K562 (cell line): Measurements from ENCODE around the gene LRRC74B. TPM values are rescaled to one million over a fixed set of nuclear protein-coding genes. Genes with fewer than 3 reads are reported as not detected.

Experiments
- HDAC3 ChIP-seq: fragments of 450-650 bp; IDR thresholded peaks from 2 replicates; pipeline ENCODE4 v1.6.1; 2018; ENCODE audit warnings: borderline replicate concordance, mild to moderate bottlenecking, moderate library complexity; ENCODE audit not compliant: partially characterized antibody
- HMGXB4 ChIP-seq: sonication (generic); formaldehyde crosslinking; IDR thresholded peaks from 2 replicates; pipeline ENCODE4 v1.8.1; 2023; ENCODE audit warnings: mild to moderate bottlenecking, missing genetic modification reagents
- JUN ChIP-seq, 2 experiments: sonication (generic) in 1 of 2; formaldehyde crosslinking in 1 of 2; IDR thresholded peaks; 2 replicates each; pipeline versions ENCODE4 v1.6.1 to v1.8.0; 2012 to 2022; ENCODE audit warnings: borderline replicate concordance in 2 of 2, mild to moderate bottlenecking in 2 of 2, improper control_type of control experiment in 1 of 2, low read depth in 1 of 2, low read length in 1 of 2, missing genetic modification reagents in 1 of 2
- KDM2B ChIP-seq: fragments of 250-450 bp; sonication (Bioruptor Pico); IDR thresholded peaks from 2 replicates; pipeline ENCODE4 v1.8.0; 2021; ENCODE audit warnings: mild to moderate bottlenecking, moderate library complexity
- POLR2B ChIP-seq: fragments of 450-650 bp; IDR thresholded peaks from 2 replicates; pipeline ENCODE4 v1.6.1; 2018; ENCODE audit warnings: low read depth; ENCODE audit not compliant: partially characterized antibody
- RHOXF2B ChIP-seq: fragments of 250-450 bp; sonication (Bioruptor Pico); conservative IDR thresholded peaks from 2 replicates; pipeline ENCODE4 v1.5.1; 2021
- RNF219 ChIP-seq: fragments of 250-450 bp; sonication (Bioruptor Pico); IDR thresholded peaks from 2 replicates; pipeline ENCODE4 v1.5.0; 2022; ENCODE audit warnings: mild to moderate bottlenecking
- STAG1 ChIP-seq: sonication (generic); formaldehyde crosslinking; IDR thresholded peaks from 2 replicates; pipeline ENCODE4 v1.5.0; 2020; ENCODE audit warnings: missing genetic modification reagents, borderline replicate concordance
- ZFP36 ChIP-seq: fragments of 150-350 bp; IDR thresholded peaks from 2 replicates; pipeline ENCODE4 v1.6.1; 2018; ENCODE audit warnings: low read length, low read depth; ENCODE audit not compliant: partially characterized antibody
- ZNF347 ChIP-seq: fragments of 450-650 bp; formaldehyde crosslinking; IDR thresholded peaks from 2 replicates; pipeline ENCODE4 v1.4.0; 2020; ENCODE audit warnings: low read depth, mild to moderate bottlenecking, moderate library complexity
- ZNF408 ChIP-seq: fragments of 250-450 bp; sonication (Bioruptor Pico); IDR thresholded peaks from 2 replicates; pipeline ENCODE4 v1.4.0; 2020; ENCODE audit warnings: low read depth, mild to moderate bottlenecking, moderate library complexity
- ZNF778 ChIP-seq: fragments of 450-650 bp; formaldehyde crosslinking; IDR thresholded peaks from 2 replicates; pipeline ENCODE4 v1.4.0; 2020; ENCODE audit warnings: mild to moderate bottlenecking, moderate library complexity
- ZNF830 ChIP-seq: fragments of 250-450 bp; sonication (Bioruptor Pico); IDR thresholded peaks from 2 replicates; pipeline ENCODE4 v1.5.0; 2021; ENCODE audit warnings: mild to moderate bottlenecking
- polyA plus RNA-seq, 8 experiments: library from polyadenylated mRNA; depleted of rRNA in 4 of 8; stranded (reverse) in 5 of 8; unstranded in 3 of 8; fragments of >200 nt; fragmentation: Nextera tagmentation in 2 of 8; fragmentation: Illumina TruSeq in 1 of 8; extraction: Ambion mirVana in 2 of 8; extraction: Trizol in 1 of 8; gene quantifications; 2 replicates each; pipeline versions ENCODE4 v1.2.1 to v1.2.3, GENCODE V29; 2011 to 2014; ENCODE audit warnings: inconsistent platforms in 1 of 8, missing spikeins in 1 of 8
- total RNA-seq, 7 experiments: library from RNA; depleted of rRNA in 6 of 7; stranded (reverse); fragments of >200 nt in 6 of 7; fragmentation: Illumina TruSeq in 2 of 7; extraction: Trizol in 2 of 7; gene quantifications; 2 replicates each; pipeline versions ENCODE4 v1.2.1 to v1.2.3, GENCODE V29; 2011 to 2021; ENCODE audit warnings: low replicate concordance in 1 of 7
- TF ChIP-seq, protein P1 (sequence below): fragments of 250-450 bp; sonication (Bioruptor Pico); IDR thresholded peaks from 2 replicates; pipeline ENCODE4 v1.8.0; 2022; ENCODE audit warnings: moderate library complexity, mild to moderate bottlenecking, inconsistent platforms
- TF ChIP-seq, protein P2 (sequence below): fragments of 450-650 bp; formaldehyde crosslinking; IDR thresholded peaks from 2 replicates; pipeline ENCODE4 v1.4.0; 2020; ENCODE audit warnings: mild to moderate bottlenecking
- TF ChIP-seq, protein P3 (sequence below): fragments of 250-450 bp; sonication (Bioruptor Pico); IDR thresholded peaks from 2 replicates; pipeline ENCODE4 v1.4.0; 2020; ENCODE audit warnings: borderline replicate concordance

Gene LRRC74B
- total and polyA plus RNA-seq, 9 of the 15 experiments (the other 6 are each of a cell fraction or from before 2014, with no cell fraction given) = not detected

- TF ChIP-seq, protein P1, sequence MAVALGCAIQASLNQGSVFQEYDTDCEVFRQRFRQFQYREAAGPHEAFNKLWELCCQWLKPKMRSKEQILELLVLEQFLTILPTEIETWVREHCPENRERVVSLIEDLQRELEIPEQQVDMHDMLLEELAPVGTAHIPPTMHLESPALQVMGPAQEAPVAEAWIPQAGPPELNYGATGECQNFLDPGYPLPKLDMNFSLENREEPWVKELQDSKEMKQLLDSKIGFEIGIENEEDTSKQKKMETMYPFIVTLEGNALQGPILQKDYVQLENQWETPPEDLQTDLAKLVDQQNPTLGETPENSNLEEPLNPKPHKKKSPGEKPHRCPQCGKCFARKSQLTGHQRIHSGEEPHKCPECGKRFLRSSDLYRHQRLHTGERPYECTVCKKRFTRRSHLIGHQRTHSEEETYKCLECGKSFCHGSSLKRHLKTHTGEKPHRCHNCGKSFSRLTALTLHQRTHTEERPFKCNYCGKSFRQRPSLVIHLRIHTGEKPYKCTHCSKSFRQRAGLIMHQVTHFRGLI (CRISPR knock-in tag) = no peak
- TF ChIP-seq ZNF408 (CRISPR knock-in tag) = 0 out of 2 replicates have a peak, but pooled peaks have one; percentile 60
- TF ChIP-seq JUN (IDR thresholded peaks at IDR 0.05; ENCODE audit: borderline replicate concordance, low read depth, low read length) = no peak
- no peak for TF ChIP-seq JUN (CRISPR knock-in tag; IDR thresholded peaks at IDR 0.05; ENCODE audit: borderline replicate concordance)
- TF ChIP-seq ZNF778 (CRISPR knock-in tag) = no peak
- TF ChIP-seq POLR2B = no peak
- no peak for TF ChIP-seq RNF219
- no peak for TF ChIP-seq ZNF830 (CRISPR knock-in tag)
- TF ChIP-seq ZFP36 = no peak
- TF ChIP-seq KDM2B (CRISPR knock-in tag) = no peak
- TF ChIP-seq, protein P2, sequence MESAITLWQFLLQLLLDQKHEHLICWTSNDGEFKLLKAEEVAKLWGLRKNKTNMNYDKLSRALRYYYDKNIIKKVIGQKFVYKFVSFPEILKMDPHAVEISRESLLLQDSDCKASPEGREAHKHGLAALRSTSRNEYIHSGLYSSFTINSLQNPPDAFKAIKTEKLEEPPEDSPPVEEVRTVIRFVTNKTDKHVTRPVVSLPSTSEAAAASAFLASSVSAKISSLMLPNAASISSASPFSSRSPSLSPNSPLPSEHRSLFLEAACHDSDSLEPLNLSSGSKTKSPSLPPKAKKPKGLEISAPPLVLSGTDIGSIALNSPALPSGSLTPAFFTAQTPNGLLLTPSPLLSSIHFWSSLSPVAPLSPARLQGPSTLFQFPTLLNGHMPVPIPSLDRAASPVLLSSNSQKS (CRISPR knock-in tag) = no peak
- TF ChIP-seq STAG1 (CRISPR knock-in tag) = 0 out of 2 replicates have a peak, but pooled peaks have one; percentile 17
- no peak for TF ChIP-seq RHOXF2B (CRISPR knock-in tag)
- TF ChIP-seq HDAC3 = no peak
- TF ChIP-seq, protein P3, sequence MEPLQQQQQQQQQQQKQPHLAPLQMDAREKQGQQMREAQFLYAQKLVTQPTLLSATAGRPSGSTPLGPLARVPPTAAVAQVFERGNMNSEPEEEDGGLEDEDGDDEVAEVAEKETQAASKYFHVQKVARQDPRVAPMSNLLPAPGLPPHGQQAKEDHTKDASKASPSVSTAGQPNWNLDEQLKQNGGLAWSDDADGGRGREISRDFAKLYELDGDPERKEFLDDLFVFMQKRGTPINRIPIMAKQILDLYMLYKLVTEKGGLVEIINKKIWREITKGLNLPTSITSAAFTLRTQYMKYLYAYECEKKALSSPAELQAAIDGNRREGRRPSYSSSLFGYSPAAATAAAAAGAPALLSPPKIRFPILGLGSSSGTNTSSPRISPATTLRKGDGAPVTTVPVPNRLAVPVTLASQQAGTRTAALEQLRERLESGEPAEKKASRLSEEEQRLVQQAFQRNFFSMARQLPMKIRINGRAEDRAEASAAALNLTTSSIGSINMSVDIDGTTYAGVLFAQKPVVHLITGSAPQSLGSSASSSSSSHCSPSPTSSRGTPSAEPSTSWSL (CRISPR knock-in tag) = 0 out of 2 replicates have a peak, but pooled peaks have one; percentile 58
- no peak for TF ChIP-seq ZNF347 (CRISPR knock-in tag)
- TF ChIP-seq HMGXB4 (CRISPR knock-in tag) = no peak
These were observed 29.9 kb downstream of the LRRC74B start (continued) for GRCh38 chr22:21075516-21076138.
